ENCODE data around the gene HPX.

DNA sequence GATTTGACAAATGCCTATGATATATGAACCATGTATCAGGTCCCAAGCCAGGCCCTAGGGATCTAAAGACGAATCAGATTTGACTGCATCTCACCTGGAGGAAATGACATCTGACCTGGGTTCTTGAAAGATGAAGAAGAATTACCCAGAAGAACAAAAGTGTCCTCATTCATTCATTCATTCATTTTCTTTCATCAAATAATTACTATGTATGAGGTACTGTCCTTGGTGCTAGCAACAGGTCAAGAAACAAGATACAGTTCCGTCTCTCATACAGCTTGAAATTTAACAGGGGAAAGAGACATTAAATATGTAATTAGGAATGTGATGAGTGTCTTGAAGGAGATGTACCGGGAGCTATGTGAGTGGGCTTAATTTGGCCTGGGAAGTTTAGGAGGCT is 20.1 kb downstream of the HPX start:
- TF ChIP-seq GATA3 (IDR thresholded peaks at IDR 0.05; ENCODE audit: low read depth, low read length) (no peak), GATA2 (IDR thresholded peaks at IDR 0.05; ENCODE audit: low read depth, low read length) (no peak)
